Smooth muscle cell (in vitro differentiated cells): ENCODE measurements around the gene TSPAN5. TPM values are rescaled to one million over a fixed set of nuclear protein-coding genes. Genes with fewer than 3 reads are reported as not detected.

Experiments used
- DNase-seq: peaks from one replicate; lab custom pipeline; 2025; ENCODE audit not compliant: unreplicated experiment; lab: John Stamatoyannopoulos, UW
- H2AFZ ChIP-seq: fragments of 200-600 bp; sonication (generic); 2 replicates; pipeline ENCODE4 v1.6.0; 2016; ENCODE audit warnings: antibody characterized with exemption, low read depth, mild to moderate bottlenecking
- H3F3A ChIP-seq: fragments of 200-600 bp; sonication (generic); 2 replicates; pipeline ENCODE4 v1.6.0; 2017; ENCODE audit warnings: antibody characterized with exemption, low read depth
- H3K27ac ChIP-seq: fragments of 200-600 bp; sonication (generic); 2 replicates; pipeline ENCODE4 v1.5.1; 2016; ENCODE audit warnings: low read depth, mild to moderate bottlenecking
- H3K27me3 ChIP-seq: fragments of 200-600 bp; sonication (generic); 2 replicates; pipeline ENCODE4 v1.6.1; 2016; ENCODE audit warnings: low read depth, mild to moderate bottlenecking
- H3K36me3 ChIP-seq: fragments of 200-600 bp; sonication (generic); 2 replicates; pipeline ENCODE4 v1.5.1; 2016; ENCODE audit warnings: low read depth
- H3K4me1 ChIP-seq: fragments of 200-600 bp; sonication (generic); 2 replicates; pipeline ENCODE4 v1.5.1; 2016; ENCODE audit warnings: low read depth
- H3K4me2 ChIP-seq: fragments of 200-600 bp; sonication (generic); 2 replicates; pipeline ENCODE4 v1.6.0; 2016; ENCODE audit warnings: mild to moderate bottlenecking
- H3K4me3 ChIP-seq: fragments of 200-600 bp; sonication (generic); 2 replicates; pipeline ENCODE4 v1.5.1; 2016; ENCODE audit warnings: mild to moderate bottlenecking
- H3K79me2 ChIP-seq: fragments of 200-600 bp; sonication (generic); 2 replicates; pipeline ENCODE4 v1.6.0; 2016; ENCODE audit warnings: low read depth, mild to moderate bottlenecking
- H3K9ac ChIP-seq: fragments of 200-600 bp; sonication (generic); 2 replicates; pipeline ENCODE4 v1.6.0; 2016; ENCODE audit warnings: low read depth
- H3K9me3 ChIP-seq: fragments of 200-600 bp; sonication (generic); replicated peaks from 2 replicates; pipeline ENCODE4 v1.5.1; 2016; ENCODE audit warnings: low read depth
- H4K20me1 ChIP-seq: fragments of 200-600 bp; sonication (generic); 2 replicates; pipeline ENCODE4 v1.6.0; 2016; ENCODE audit warnings: low read depth
- CTCF ChIP-seq: fragments of 200-600 bp; sonication (generic); IDR thresholded peaks from 2 replicates; pipeline ENCODE4 v1.5.1; 2017; ENCODE audit warnings: borderline replicate concordance, mild to moderate bottlenecking, antibody characterized with exemption; ENCODE audit not compliant: insufficient read depth, poor library complexity, severe bottlenecking
- WGBS: methylation state at CpG from one replicate; pipeline ENCODE4 v1.1.7; 2016; ENCODE audit warnings: low lambda C conversion rate; 5-methylcytosine and 5-hydroxymethylcytosine counted together
- polyA plus RNA-seq: library from polyadenylated mRNA; unstranded; fragments of >200 nt; fragmentation: Nextera tagmentation; extraction: Ambion mirVana; gene quantifications from 2 replicates; pipeline ENCODE4 v1.2.1, GENCODE V29; 2016
- total RNA-seq: library from RNA; depleted of rRNA; stranded (reverse); fragments of >200 nt; gene quantifications from 2 replicates; pipeline ENCODE4 v1.2.3, GENCODE V29; 2014

TSPAN5 gene
- total and polyA plus RNA-seq, 2 experiments from 2014 or later, result 28.3 to 35.8 TPM

GRCh38 chr4:98700656-98701055 is 42.2 kb upstream of the TSPAN5 start:
- no peaks in the 10 kb centered on the region for H3K4me1 ChIP-seq
- no peak for TF ChIP-seq CTCF
- H3K27me3 ChIP-seq, result no peaks in the 10 kb centered on the region
- no peak for DNase-seq
- no peak overlapping the region for H3K9ac ChIP-seq
- no peaks in the 10 kb centered on the region for H3K79me2 ChIP-seq
- no peaks in the 10 kb centered on the region for H3K9me3 ChIP-seq
- no peak overlapping the region for H2AFZ ChIP-seq
- H3F3A ChIP-seq, result no peaks in the 10 kb centered on the region
- no peak overlapping the region for H3K4me2 ChIP-seq
- H4K20me1 ChIP-seq, result no peaks in the 10 kb centered on the region
- no peaks in the 10 kb centered on the region for H3K36me3 ChIP-seq
- no peak overlapping the region for H3K4me3 ChIP-seq
- no peak overlapping the region for H3K27ac ChIP-seq
- WGBS, result 97% methylated on average over 3 of the region's 3 CpGs

- Histone ChIP-seq H2AFZ (no peak overlapping the region), H3K27me3 (no peaks in the 10 kb centered on the region), H3K9me3 (no peaks in the 10 kb centered on the region), H3K36me3 (no peaks in the 10 kb centered on the region), H3K79me2 (no peaks in the 10 kb centered on the region), H3K9ac (no peak overlapping the region), H3K27ac (no peak overlapping the region), H3K4me2 (no peak overlapping the region), H3K4me1 (no peaks in the 10 kb centered on the region), H3K4me3 (no peak overlapping the region), H3F3A (no peaks in the 10 kb centered on the region), H4K20me1 (no peaks in the 10 kb centered on the region)
- 97% methylated on average over 10 of the region's 10 CpGs for WGBS
- DNase-seq, result no peak
- no peak for TF ChIP-seq CTCF
These were observed 35.7 kb upstream of the TSPAN5 start for GRCh38 chr4:98694076-98694475.

GRCh38 chr4:98692411-98692810 is 34.0 kb upstream of the TSPAN5 start:
- Histone ChIP-seq H2AFZ (no peak overlapping the region), H3K4me3 (no peak overlapping the region), H3F3A (peaks cover 13% of the 10 kb centered on the region), H4K20me1 (no peaks in the 10 kb centered on the region), H3K79me2 (no peaks in the 10 kb centered on the region), H3K27ac (no peak overlapping the region), H3K4me1 (no peaks in the 10 kb centered on the region), H3K4me2 (no peak overlapping the region), H3K9me3 (no peaks in the 10 kb centered on the region), H3K27me3 (no peaks in the 10 kb centered on the region), H3K36me3 (no peaks in the 10 kb centered on the region), H3K9ac (no peak overlapping the region)
- no peak for TF ChIP-seq CTCF
- WGBS, result 38% methylated on average over 7 of the region's 7 CpGs
- no peak for DNase-seq

- Histone ChIP-seq H3K4me1 (peaks cover 7% of the 10 kb centered on the region), H3K4me3 (no peak overlapping the region), H3K27ac (no peak overlapping the region), H3K9me3 (no peaks in the 10 kb centered on the region), H2AFZ (no peak overlapping the region), H3K27me3 (no peaks in the 10 kb centered on the region), H3K79me2 (no peaks in the 10 kb centered on the region), H3F3A (peaks cover 19% of the 10 kb centered on the region), H3K9ac (no peak overlapping the region), H3K36me3 (no peaks in the 10 kb centered on the region), H4K20me1 (no peaks in the 10 kb centered on the region), H3K4me2 (no peak overlapping the region)
- no peak for TF ChIP-seq CTCF
- no peak for DNase-seq
- WGBS, result 94% methylated on average over 4 of the region's 4 CpGs
These were observed 33.2 kb upstream of the TSPAN5 start for GRCh38 chr4:98691588-98691987.
